HG03097 (cell line): Measurements from ENCODE around the gene KLHDC8A.
"Not testable (repeated sequence)": the region's sequence is repeated elsewhere in the genome, so short reads cannot be mapped to it uniquely, and the experiment has no call there.

ENCODE experiments used
- ATAC-seq: cut with Tn5 transposase; IDR thresholded peaks from one replicate; pipeline ENCODE4 v1.9.1; 2021; ENCODE audit not compliant: unreplicated experiment, low FRiP score

The KLHDC8A gene

GRCh38 chr1:205301842-205302588 lies 54.7 kb downstream of the KLHDC8A start:
- ATAC-seq, result no peak

GRCh38 chr1:205301205-205301821 lies 55.4 kb downstream of the KLHDC8A start:
- ATAC-seq, result no peak

- no peak for ATAC-seq
Measured at GRCh38 chr1:205300149-205300548, 56.6 kb downstream of the KLHDC8A start.

GRCh38 chr1:205298191-205298994 lies 58.3 kb downstream of the KLHDC8A start:
- ATAC-seq, result no peak

- ATAC-seq, result not testable (repeated sequence)
Measured at GRCh38 chr1:205297546-205298177, 59.1 kb downstream of the KLHDC8A start.

GRCh38 chr1:205296154-205296553 lies 60.6 kb downstream of the KLHDC8A start:
- ATAC-seq, result no peak

GRCh38 chr1:205294934-205295333 lies 61.8 kb downstream of the KLHDC8A start:
- ATAC-seq, result no peak

- ATAC-seq, result no peak
Measured at GRCh38 chr1:205294175-205294917, 62.4 kb downstream of the KLHDC8A start.

GRCh38 chr1:205293350-205294074 lies 63.2 kb downstream of the KLHDC8A start:
- ATAC-seq, result no peak

GRCh38 chr1:205291596-205291995 lies 65.1 kb downstream of the KLHDC8A start:
- ATAC-seq, result no peak

- ATAC-seq, result peak; percentile 72
Measured at GRCh38 chr1:205287767-205288559, 68.8 kb downstream of the KLHDC8A start.

- no peak for ATAC-seq
Measured at GRCh38 chr1:205287076-205287475, 69.6 kb downstream of the KLHDC8A start.

- no peak for ATAC-seq
Measured at GRCh38 chr1:205286335-205286950, 70.3 kb downstream of the KLHDC8A start.
